Nephron progenitor cell (in vitro differentiated cells): Measurements from ENCODE around the gene CRTC3.

Experiments
- DNase-seq: peaks from one replicate; pipeline ENCODE4 v3.0.0; 2021
- H3K27ac Mint-ChIP-seq: 2 replicates; pipeline ENCODE4 v1.8.0; 2021; ENCODE audit warnings: mild to moderate bottlenecking, moderate library complexity, mixed read lengths
- H3K27me3 Mint-ChIP-seq: 2 replicates; pipeline ENCODE4 v1.8.0; 2021; ENCODE audit warnings: mild to moderate bottlenecking, low read depth, mixed read lengths; ENCODE audit not compliant: poor library complexity
- H3K36me3 Mint-ChIP-seq: 2 replicates; pipeline ENCODE4 v1.8.0; 2021; ENCODE audit warnings: low read depth, mixed read lengths
- H3K4me1 Mint-ChIP-seq: 2 replicates; pipeline ENCODE4 v1.8.0; 2021; ENCODE audit warnings: mixed read lengths
- H3K4me3 Mint-ChIP-seq: 2 replicates; pipeline ENCODE4 v1.8.0; 2021; ENCODE audit warnings: mild to moderate bottlenecking, moderate library complexity, mixed read lengths
- H3K9me3 Mint-ChIP-seq: 2 replicates; pipeline ENCODE4 v1.8.0; 2021; ENCODE audit warnings: mild to moderate bottlenecking, moderate library complexity, mixed read lengths
- TF ChIP-seq, protein P1 (sequence below): fragments of 200-600 bp; sonication (generic); IDR thresholded peaks from 2 replicates; pipeline ENCODE4 v1.5.0; 2021; ENCODE audit warnings: antibody characterized with exemption

The CRTC3 gene, protein sequence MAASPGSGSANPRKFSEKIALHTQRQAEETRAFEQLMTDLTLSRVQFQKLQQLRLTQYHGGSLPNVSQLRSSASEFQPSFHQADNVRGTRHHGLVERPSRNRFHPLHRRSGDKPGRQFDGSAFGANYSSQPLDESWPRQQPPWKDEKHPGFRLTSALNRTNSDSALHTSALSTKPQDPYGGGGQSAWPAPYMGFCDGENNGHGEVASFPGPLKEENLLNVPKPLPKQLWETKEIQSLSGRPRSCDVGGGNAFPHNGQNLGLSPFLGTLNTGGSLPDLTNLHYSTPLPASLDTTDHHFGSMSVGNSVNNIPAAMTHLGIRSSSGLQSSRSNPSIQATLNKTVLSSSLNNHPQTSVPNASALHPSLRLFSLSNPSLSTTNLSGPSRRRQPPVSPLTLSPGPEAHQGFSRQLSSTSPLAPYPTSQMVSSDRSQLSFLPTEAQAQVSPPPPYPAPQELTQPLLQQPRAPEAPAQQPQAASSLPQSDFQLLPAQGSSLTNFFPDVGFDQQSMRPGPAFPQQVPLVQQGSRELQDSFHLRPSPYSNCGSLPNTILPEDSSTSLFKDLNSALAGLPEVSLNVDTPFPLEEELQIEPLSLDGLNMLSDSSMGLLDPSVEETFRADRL

DNA sequence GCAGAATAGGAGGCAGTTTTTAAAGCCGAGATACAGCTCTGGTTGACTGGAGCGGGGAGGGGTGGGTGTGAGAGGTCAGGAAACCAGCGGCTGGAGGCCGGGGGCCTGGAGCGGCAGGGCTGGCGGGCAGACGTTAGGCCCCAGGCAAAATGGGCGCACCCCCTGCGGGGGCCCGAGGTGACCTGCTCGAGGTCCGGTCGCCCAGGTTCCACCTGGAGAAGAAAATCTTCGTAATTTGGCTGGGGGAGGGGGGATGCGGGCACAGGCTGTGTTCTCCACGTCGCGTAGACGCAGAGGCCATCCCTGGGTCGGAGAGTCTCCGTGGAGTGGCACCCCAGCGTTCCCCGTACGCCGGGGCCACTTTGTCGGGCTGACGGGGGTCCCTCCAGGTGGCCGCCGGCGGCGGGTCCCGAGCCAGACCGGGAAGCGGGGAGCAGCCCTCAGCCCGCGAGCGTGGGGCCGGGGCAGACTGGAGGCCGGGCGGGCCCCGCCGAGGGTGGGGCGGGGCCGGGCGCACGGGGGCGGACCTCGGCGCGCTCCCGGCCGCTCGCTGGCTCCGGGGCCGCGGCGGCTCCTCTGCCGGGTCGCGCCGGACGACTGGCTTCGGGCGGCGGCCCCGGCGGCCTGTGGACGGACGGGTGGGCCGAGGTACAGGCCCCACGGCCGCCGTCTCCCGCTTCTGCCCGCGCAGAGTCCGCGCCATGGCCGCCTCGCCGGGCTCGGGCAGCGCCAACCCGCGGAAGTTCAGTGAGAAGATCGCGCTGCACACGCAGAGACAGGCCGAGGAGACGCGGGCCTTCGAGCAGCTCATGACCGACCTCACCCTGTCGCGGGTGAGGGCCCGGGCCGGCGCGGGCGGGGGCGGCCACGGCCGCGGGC is at the start of gene CRTC3:
CRTC3 (plus strand) TSS at position 553 of the 879 bp plus-strand sequence; CDS start at position 702, 149 bp downstream.
- DNase-seq: peak; percentile 64
- TF ChIP-seq, protein P1, sequence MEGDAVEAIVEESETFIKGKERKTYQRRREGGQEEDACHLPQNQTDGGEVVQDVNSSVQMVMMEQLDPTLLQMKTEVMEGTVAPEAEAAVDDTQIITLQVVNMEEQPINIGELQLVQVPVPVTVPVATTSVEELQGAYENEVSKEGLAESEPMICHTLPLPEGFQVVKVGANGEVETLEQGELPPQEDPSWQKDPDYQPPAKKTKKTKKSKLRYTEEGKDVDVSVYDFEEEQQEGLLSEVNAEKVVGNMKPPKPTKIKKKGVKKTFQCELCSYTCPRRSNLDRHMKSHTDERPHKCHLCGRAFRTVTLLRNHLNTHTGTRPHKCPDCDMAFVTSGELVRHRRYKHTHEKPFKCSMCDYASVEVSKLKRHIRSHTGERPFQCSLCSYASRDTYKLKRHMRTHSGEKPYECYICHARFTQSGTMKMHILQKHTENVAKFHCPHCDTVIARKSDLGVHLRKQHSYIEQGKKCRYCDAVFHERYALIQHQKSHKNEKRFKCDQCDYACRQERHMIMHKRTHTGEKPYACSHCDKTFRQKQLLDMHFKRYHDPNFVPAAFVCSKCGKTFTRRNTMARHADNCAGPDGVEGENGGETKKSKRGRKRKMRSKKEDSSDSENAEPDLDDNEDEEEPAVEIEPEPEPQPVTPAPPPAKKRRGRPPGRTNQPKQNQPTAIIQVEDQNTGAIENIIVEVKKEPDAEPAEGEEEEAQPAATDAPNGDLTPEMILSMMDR: no peak
- Mint-ChIP-seq H3K27me3 (peaks cover 40% of the 10 kb centered on the region), H3K4me3 (peak within 1 kb of the TSS; percentile 95), H3K36me3 (peaks cover 11% of the 10 kb centered on the region), H3K9me3 (peaks cover 7% of the 10 kb centered on the region), H3K27ac (peak within 1 kb of the TSS; percentile 86), H3K4me1 (peaks cover 56% of the 10 kb centered on the region)

DNA sequence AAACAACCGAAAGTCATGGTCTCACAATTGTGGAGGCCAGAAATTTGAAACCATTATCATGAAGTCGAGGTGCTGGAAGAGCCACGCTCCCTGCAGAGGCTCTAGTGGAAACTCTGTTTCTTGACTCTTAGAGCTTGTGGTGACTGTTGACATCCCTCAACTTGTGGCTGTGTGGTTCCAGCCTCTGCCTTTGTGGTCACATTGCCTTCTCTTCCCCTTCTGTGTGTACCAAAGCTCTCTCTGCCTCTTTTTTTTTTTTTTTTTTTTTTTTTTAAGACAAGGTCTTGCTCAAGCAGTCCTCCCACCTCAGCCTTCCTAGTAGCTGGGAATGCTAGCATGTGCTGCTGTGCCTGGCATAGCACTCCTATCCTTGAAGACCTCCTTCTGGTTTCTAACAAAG is 48.7 kb upstream of the CRTC3 start:
- H3K36me3 Mint-ChIP-seq: peaks cover 36% of the 10 kb centered on the region
- DNase-seq: no peak
- H3K27me3 Mint-ChIP-seq: no peaks in the 10 kb centered on the region
- TF ChIP-seq, protein P1: no peak
- peaks cover 18% of the 10 kb centered on the region for H3K4me1 Mint-ChIP-seq
- no peak overlapping the region for H3K4me3 Mint-ChIP-seq
- H3K27ac Mint-ChIP-seq: no peak overlapping the region
- no peaks in the 10 kb centered on the region for H3K9me3 Mint-ChIP-seq

DNA sequence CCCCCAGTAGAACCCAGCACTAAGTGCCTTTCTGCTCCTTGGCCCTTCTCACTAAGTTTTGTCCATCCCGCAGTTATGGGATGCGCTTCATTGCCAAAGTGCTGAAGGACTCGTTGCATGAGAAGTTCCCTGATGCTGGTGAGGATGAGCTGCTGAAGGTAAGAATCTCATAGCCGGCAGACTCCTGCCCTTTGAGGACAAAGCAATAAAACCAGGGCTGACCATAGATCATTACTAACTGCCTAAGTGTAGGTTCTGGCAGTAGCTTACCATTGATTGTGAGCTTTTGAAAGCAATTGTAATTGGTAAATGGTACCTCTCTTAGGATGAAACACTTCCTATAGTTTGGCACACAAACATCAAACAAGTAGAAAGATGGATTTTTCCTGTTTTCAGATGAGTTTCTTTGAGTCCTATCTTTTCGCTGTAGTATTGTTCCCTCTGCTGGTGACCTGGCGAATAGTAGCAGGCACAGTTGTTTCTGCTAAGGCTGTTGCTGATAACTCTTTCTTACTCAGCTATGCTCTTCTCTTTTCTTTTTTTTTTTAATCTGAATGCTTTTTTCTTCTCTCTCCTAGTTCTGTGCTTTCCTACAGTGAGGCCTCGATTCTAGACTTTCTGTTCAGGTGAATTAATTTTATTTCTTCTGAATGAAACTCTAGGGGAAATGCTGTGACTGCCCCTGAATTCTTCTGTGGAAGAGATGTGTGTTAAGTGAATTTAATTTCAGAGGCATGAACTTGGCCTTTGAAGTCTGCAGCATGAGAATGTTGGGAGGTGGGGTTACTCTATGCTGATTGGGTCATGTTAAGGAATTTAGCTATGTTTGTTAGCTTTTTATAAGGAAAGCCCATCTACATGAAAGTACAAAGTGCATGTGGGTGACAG is 47.4 kb upstream of the CRTC3 start:
- DNase-seq: peak; percentile 48
- Mint-ChIP-seq H3K4me1 (peaks cover 18% of the 10 kb centered on the region), H3K4me3 (no peak overlapping the region), H3K27ac (peak overlapping the region; percentile 10), H3K36me3 (peaks cover 35% of the 10 kb centered on the region), H3K9me3 (no peaks in the 10 kb centered on the region), H3K27me3 (no peaks in the 10 kb centered on the region)
- TF ChIP-seq, protein P1: peak; percentile 80

DNA sequence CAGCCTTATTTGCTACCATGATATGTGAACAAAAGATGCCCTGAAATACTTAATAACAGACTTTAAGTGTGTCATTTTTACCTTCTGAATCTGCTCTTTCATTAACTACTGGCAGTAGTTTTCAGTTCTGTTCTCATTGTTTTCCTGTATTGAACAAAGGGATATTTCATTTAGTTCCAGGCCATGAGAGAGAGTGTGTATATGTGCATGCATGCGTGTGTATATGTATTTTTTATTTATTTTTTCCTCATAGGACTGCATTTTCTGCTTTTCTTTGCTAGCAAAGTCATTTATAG is 46.8 kb upstream of the CRTC3 start:
- Mint-ChIP-seq H3K27ac (no peak overlapping the region), H3K4me3 (no peak overlapping the region), H3K36me3 (peaks cover 34% of the 10 kb centered on the region), H3K27me3 (no peaks in the 10 kb centered on the region), H3K9me3 (no peaks in the 10 kb centered on the region), H3K4me1 (peaks cover 18% of the 10 kb centered on the region)
- DNase-seq: no peak
- TF ChIP-seq, protein P1: no peak

DNA sequence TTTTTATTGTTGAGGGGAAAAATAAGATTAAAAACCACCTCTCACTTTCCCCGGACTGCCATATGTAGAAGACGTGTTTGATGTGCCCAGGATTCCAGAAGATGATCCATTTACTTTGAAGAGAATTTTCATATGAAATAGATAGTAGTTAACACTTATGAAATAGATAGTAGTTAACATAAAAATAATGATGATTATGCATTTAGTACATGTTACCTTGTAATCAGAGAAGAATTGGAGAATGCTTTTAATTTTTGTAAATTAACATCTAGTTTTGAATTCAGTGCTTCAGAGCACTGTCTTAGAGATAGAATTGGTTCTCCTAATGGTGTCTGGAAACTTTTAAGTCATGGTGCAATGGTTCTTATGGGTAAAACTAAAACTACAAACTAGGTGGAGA is 46.1 kb upstream of the CRTC3 start:
- Mint-ChIP-seq H3K4me3 (no peak overlapping the region), H3K36me3 (peaks cover 36% of the 10 kb centered on the region), H3K27me3 (no peaks in the 10 kb centered on the region), H3K4me1 (peaks cover 18% of the 10 kb centered on the region), H3K9me3 (no peaks in the 10 kb centered on the region), H3K27ac (no peak overlapping the region)
- TF ChIP-seq, protein P1: no peak
- no peak for DNase-seq
